Neutrophil (primary cell): ENCODE measurements around the gene ACBD6.

ENCODE experiments used
- H3K27ac ChIP-seq: fragments of 200-600 bp; sonication (generic); 2 replicates; pipeline ENCODE4 v1.5.1; 2016; ENCODE audit warnings: mild to moderate bottlenecking, moderate library complexity
- H3K27me3 ChIP-seq: fragments of 200-600 bp; sonication (generic); 2 replicates; pipeline ENCODE4 v1.6.0; 2016; ENCODE audit warnings: mild to moderate bottlenecking
- H3K36me3 ChIP-seq: fragments of 200-600 bp; sonication (generic); 2 replicates; pipeline ENCODE4 v1.5.1; 2017
- H3K4me1 ChIP-seq, 2 experiments: fragments of 200-600 bp in 1 of 2; sonication (generic) in 1 of 2; 1 replicate in 1 of 2; 2 replicates in 1 of 2; pipeline versions ENCODE4 v1.5.1 to v1.6.1; 2013 to 2016; ENCODE audit warnings: low read depth in 1 of 2, low read length in 1 of 2, mild to moderate bottlenecking in 1 of 2, moderate library complexity in 1 of 2; ENCODE audit not compliant: control insufficient read depth in 1 of 2, insufficient read depth in 1 of 2
- H3K4me3 ChIP-seq, 2 experiments: fragments of 200-600 bp in 1 of 2; sonication (generic) in 1 of 2; 1 replicate in 1 of 2; 2 replicates in 1 of 2; pipeline ENCODE4 v1.5.1; 2013 to 2016; ENCODE audit warnings: low read depth in 1 of 2, low read length in 1 of 2, mild to moderate bottlenecking in 1 of 2, moderate library complexity in 1 of 2
- H3K9me3 ChIP-seq: fragments of 200-600 bp; sonication (generic); 2 replicates; pipeline ENCODE4 v1.5.1; 2016
- CTCF ChIP-seq: fragments of 200-600 bp; sonication (generic); IDR thresholded peaks from 2 replicates; pipeline ENCODE4 v1.5.1; 2016; ENCODE audit warnings: antibody characterized with exemption

The ACBD6 gene

DNA sequence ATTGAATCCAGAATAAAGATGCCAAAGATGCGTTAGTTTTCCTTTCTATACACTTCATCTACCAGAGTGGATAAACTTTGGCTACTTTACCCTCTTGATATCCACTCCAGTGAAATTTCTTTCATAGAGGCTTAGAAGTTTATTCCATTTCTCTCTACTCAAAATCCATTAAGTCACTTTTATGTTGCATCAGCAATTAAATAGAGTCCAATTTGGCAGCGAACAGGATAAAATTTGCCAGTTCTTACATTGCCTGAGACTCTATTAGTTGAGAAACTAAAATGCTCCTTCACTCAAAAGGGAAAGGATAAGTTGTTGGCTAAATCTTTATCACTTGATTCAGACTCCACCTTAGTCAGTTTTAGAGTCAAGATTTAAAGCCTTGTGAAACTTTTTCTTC, 57.9 kb downstream of the ACBD6 start:
- no peaks in the 10 kb centered on the region for H3K9me3 ChIP-seq
- H3K27ac ChIP-seq = no peak overlapping the region
- TF ChIP-seq CTCF = no peak
- no peaks in the 10 kb centered on the region for H3K4me1 ChIP-seq
- no peak overlapping the region for H3K4me3 ChIP-seq
- H3K36me3 ChIP-seq = no peaks in the 10 kb centered on the region
- no peaks in the 10 kb centered on the region for H3K27me3 ChIP-seq

GRCh38 chr1:180440335-180440734, 62.0 kb downstream of the ACBD6 start:
- Histone ChIP-seq H3K36me3 (no peaks in the 10 kb centered on the region), H3K9me3 (no peaks in the 10 kb centered on the region), H3K27me3 (no peaks in the 10 kb centered on the region), H3K4me3 (no peak overlapping the region), H3K27ac (no peak overlapping the region), H3K4me1 (no peaks in the 10 kb centered on the region)
- TF ChIP-seq CTCF = no peak

- H3K27me3 ChIP-seq = no peaks in the 10 kb centered on the region
- no peak overlapping the region for H3K27ac ChIP-seq
- H3K4me1 ChIP-seq = no peaks in the 10 kb centered on the region
- no peak overlapping the region for H3K4me3 ChIP-seq
- TF ChIP-seq CTCF = no peak
- no peaks in the 10 kb centered on the region for H3K9me3 ChIP-seq
- no peaks in the 10 kb centered on the region for H3K36me3 ChIP-seq
These were observed 66.8 kb downstream of the ACBD6 start for GRCh38 chr1:180435566-180435965.

- Histone ChIP-seq H3K27me3 (no peaks in the 10 kb centered on the region), H3K4me1 (peaks cover 11 to 12% of the 10 kb centered on the region in 2 experiments), H3K4me3 (no peak overlapping the region), H3K36me3 (no peaks in the 10 kb centered on the region), H3K9me3 (no peaks in the 10 kb centered on the region), H3K27ac (no peak overlapping the region)
- TF ChIP-seq CTCF = no peak
These were observed 68.5 kb downstream of the ACBD6 start for GRCh38 chr1:180433873-180434272.

GRCh38 chr1:180431683-180432082, 70.7 kb downstream of the ACBD6 start:
- no peak overlapping the region for H3K27ac ChIP-seq
- H3K4me3 ChIP-seq = no peak overlapping the region
- H3K27me3 ChIP-seq = no peaks in the 10 kb centered on the region
- H3K36me3 ChIP-seq = no peaks in the 10 kb centered on the region
- no peaks in the 10 kb centered on the region for H3K9me3 ChIP-seq
- TF ChIP-seq CTCF = no peak
- peaks cover 23 to 26% of the 10 kb centered on the region in 2 experiments for H3K4me1 ChIP-seq
